Smooth muscle cell (in vitro differentiated cells): Measurements from ENCODE around the gene OTX2. TPM values are rescaled to one million over a fixed set of nuclear protein-coding genes. Genes with fewer than 3 reads are reported as not detected.

Experiments
- DNase-seq: peaks from one replicate; lab custom pipeline; 2025; ENCODE audit not compliant: unreplicated experiment; lab: John Stamatoyannopoulos, UW
- H2AFZ ChIP-seq: fragments of 200-600 bp; sonication (generic); 2 replicates; pipeline ENCODE4 v1.6.0; 2016; ENCODE audit warnings: antibody characterized with exemption, low read depth, mild to moderate bottlenecking
- H3F3A ChIP-seq: fragments of 200-600 bp; sonication (generic); 2 replicates; pipeline ENCODE4 v1.6.0; 2017; ENCODE audit warnings: antibody characterized with exemption, low read depth
- H3K27ac ChIP-seq: fragments of 200-600 bp; sonication (generic); 2 replicates; pipeline ENCODE4 v1.5.1; 2016; ENCODE audit warnings: low read depth, mild to moderate bottlenecking
- H3K27me3 ChIP-seq: fragments of 200-600 bp; sonication (generic); 2 replicates; pipeline ENCODE4 v1.6.1; 2016; ENCODE audit warnings: low read depth, mild to moderate bottlenecking
- H3K36me3 ChIP-seq: fragments of 200-600 bp; sonication (generic); 2 replicates; pipeline ENCODE4 v1.5.1; 2016; ENCODE audit warnings: low read depth
- H3K4me1 ChIP-seq: fragments of 200-600 bp; sonication (generic); 2 replicates; pipeline ENCODE4 v1.5.1; 2016; ENCODE audit warnings: low read depth
- H3K4me2 ChIP-seq: fragments of 200-600 bp; sonication (generic); 2 replicates; pipeline ENCODE4 v1.6.0; 2016; ENCODE audit warnings: mild to moderate bottlenecking
- H3K4me3 ChIP-seq: fragments of 200-600 bp; sonication (generic); 2 replicates; pipeline ENCODE4 v1.5.1; 2016; ENCODE audit warnings: mild to moderate bottlenecking
- H3K79me2 ChIP-seq: fragments of 200-600 bp; sonication (generic); 2 replicates; pipeline ENCODE4 v1.6.0; 2016; ENCODE audit warnings: low read depth, mild to moderate bottlenecking
- H3K9ac ChIP-seq: fragments of 200-600 bp; sonication (generic); 2 replicates; pipeline ENCODE4 v1.6.0; 2016; ENCODE audit warnings: low read depth
- H3K9me3 ChIP-seq: fragments of 200-600 bp; sonication (generic); replicated peaks from 2 replicates; pipeline ENCODE4 v1.5.1; 2016; ENCODE audit warnings: low read depth
- H4K20me1 ChIP-seq: fragments of 200-600 bp; sonication (generic); 2 replicates; pipeline ENCODE4 v1.6.0; 2016; ENCODE audit warnings: low read depth
- WGBS: methylation state at CpG from one replicate; pipeline ENCODE4 v1.1.7; 2016; ENCODE audit warnings: low lambda C conversion rate; 5-methylcytosine and 5-hydroxymethylcytosine counted together
- polyA plus RNA-seq: library from polyadenylated mRNA; unstranded; fragments of >200 nt; fragmentation: Nextera tagmentation; extraction: Ambion mirVana; gene quantifications from 2 replicates; pipeline ENCODE4 v1.2.1, GENCODE V29; 2016
- total RNA-seq: library from RNA; depleted of rRNA; stranded (reverse); fragments of >200 nt; gene quantifications from 2 replicates; pipeline ENCODE4 v1.2.3, GENCODE V29; 2014
- TF ChIP-seq, protein P1 (sequence below): fragments of 200-600 bp; sonication (generic); IDR thresholded peaks from 2 replicates; pipeline ENCODE4 v1.5.1; 2017; ENCODE audit warnings: borderline replicate concordance, mild to moderate bottlenecking, antibody characterized with exemption; ENCODE audit not compliant: insufficient read depth, poor library complexity, severe bottlenecking

Gene OTX2
- total and polyA plus RNA-seq, 2 experiments from 2014 or later = 0.08 TPM; not detected in 1

- TF ChIP-seq, protein P1, sequence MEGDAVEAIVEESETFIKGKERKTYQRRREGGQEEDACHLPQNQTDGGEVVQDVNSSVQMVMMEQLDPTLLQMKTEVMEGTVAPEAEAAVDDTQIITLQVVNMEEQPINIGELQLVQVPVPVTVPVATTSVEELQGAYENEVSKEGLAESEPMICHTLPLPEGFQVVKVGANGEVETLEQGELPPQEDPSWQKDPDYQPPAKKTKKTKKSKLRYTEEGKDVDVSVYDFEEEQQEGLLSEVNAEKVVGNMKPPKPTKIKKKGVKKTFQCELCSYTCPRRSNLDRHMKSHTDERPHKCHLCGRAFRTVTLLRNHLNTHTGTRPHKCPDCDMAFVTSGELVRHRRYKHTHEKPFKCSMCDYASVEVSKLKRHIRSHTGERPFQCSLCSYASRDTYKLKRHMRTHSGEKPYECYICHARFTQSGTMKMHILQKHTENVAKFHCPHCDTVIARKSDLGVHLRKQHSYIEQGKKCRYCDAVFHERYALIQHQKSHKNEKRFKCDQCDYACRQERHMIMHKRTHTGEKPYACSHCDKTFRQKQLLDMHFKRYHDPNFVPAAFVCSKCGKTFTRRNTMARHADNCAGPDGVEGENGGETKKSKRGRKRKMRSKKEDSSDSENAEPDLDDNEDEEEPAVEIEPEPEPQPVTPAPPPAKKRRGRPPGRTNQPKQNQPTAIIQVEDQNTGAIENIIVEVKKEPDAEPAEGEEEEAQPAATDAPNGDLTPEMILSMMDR = no peak
- no peak overlapping the region for H3K9ac ChIP-seq
- no peak for DNase-seq
- H4K20me1 ChIP-seq = no peaks in the 10 kb centered on the region
- H3K9me3 ChIP-seq = no peaks in the 10 kb centered on the region
- H3K27ac ChIP-seq = no peak overlapping the region
- H3F3A ChIP-seq = no peaks in the 10 kb centered on the region
- H3K79me2 ChIP-seq = no peaks in the 10 kb centered on the region
- peak overlapping the region; percentile 23 for H3K4me3 ChIP-seq
- no peaks in the 10 kb centered on the region for H3K36me3 ChIP-seq
- no peak overlapping the region for H2AFZ ChIP-seq
- 5% methylated on average over 39 of the region's 41 CpGs for WGBS
- peaks cover 56% of the 10 kb centered on the region for H3K4me1 ChIP-seq
- H3K4me2 ChIP-seq = peak overlapping the region; percentile 78
- H3K27me3 ChIP-seq = peaks cover 100% of the 10 kb centered on the region
Measured at GRCh38 chr14:56798447-56799342, 11.6 kb downstream of the OTX2 start.

DNA sequence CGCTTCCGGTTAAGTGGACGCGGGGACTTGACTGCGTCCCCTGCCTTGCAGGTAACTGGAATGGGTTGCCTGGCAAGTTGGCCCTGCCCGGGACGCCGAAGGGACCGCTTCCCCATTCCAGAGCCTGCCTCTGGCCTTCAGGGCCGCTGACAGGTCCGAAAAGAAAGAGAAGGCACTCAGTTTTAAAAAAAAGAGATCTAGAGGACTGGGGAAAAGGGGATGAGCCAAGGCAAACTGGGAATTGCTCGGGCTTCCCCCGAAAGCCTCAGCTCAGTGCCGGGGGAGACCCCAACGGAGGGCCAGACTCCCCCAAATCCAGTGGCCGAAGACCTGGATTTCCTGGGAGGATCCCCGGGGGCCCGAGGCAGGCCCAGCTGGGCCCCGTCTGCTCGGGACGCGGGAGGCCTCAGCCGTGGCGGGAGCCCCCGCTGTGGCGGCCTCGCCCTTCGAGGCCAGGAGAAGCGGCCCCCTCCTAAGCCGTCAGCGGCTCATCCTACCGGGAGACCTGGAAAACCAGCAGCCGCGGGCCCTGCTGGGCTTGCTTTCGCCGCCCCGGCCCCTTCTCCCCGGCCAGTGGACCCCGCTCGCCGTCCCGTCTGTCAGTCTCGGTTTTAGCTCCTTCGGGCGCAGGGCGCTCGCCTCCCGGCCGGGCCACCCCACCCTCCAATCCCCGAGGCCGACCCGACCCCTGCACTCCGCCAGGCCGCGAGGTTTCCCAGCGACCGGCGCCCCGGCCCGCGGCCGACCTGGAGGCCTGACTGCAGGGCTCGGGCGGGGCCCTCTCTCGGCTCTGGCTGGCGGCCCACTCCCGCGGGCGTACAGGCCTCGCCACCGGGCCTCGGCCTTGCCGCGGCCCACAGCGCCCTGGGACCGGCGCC is 12.5 kb downstream of the OTX2 start:
- peak overlapping the region; percentile 78 for H3K4me2 ChIP-seq
- peaks cover 100% of the 10 kb centered on the region for H3K27me3 ChIP-seq
- no peaks in the 10 kb centered on the region for H4K20me1 ChIP-seq
- peaks cover 49% of the 10 kb centered on the region for H3K4me1 ChIP-seq
- DNase-seq = no peak
- no peaks in the 10 kb centered on the region for H3F3A ChIP-seq
- no peak overlapping the region for H3K27ac ChIP-seq
- no peaks in the 10 kb centered on the region for H3K36me3 ChIP-seq
- 6% methylated on average over 36 of the region's 77 CpGs for whole genome bisulfite sequencing
- H2AFZ ChIP-seq = no peak overlapping the region
- peak overlapping the region; percentile 23 for H3K4me3 ChIP-seq
- H3K9me3 ChIP-seq = no peaks in the 10 kb centered on the region
- no peak overlapping the region for H3K9ac ChIP-seq
- H3K79me2 ChIP-seq = no peaks in the 10 kb centered on the region
- TF ChIP-seq, protein P1 = no peak

DNA sequence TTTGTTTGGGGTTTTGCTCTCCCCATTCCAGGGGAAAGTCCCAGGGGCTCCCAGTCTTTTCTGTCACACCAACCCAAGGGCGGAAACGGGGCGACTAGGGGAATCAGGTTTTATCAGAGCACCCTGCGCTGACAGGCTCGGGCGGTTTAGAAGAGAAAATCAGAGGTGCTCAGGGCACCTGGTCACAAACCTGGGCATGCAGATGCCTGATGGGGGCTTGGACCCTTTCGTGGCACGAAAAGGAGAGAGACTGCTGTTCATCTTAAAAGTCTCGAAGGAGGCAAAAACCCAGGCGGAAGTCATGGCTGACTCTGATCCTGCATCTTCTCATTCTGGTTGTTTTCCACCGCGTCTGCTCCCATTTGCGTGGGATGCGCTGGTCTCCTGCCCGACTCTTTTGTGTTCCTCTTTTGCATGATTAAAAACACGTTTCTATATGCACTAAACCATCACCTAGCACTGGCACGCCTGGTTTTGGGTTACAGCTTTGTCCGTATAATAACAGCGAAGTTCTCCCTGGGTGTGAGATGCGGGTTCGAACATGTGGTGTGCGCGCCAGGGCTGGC is 13.2 kb downstream of the OTX2 start:
- Histone ChIP-seq H4K20me1 (no peaks in the 10 kb centered on the region), H3K27me3 (peaks cover 100% of the 10 kb centered on the region), H3K4me1 (peaks cover 49% of the 10 kb centered on the region), H3K4me2 (peak overlapping the region; percentile 78), H3K36me3 (no peaks in the 10 kb centered on the region), H3F3A (no peaks in the 10 kb centered on the region), H3K4me3 (no peak overlapping the region), H2AFZ (no peak overlapping the region), H3K9ac (no peak overlapping the region), H3K9me3 (no peaks in the 10 kb centered on the region), H3K27ac (no peak overlapping the region), H3K79me2 (no peaks in the 10 kb centered on the region)
- WGBS = 17% methylated on average over 23 of the region's 23 CpGs
- no peak for DNase-seq
- TF ChIP-seq, protein P1 = no peak
